CD4-positive, alpha-beta T cell treated with Interleukin-6 at 100 ng/mL for 8 hours (primary cell): ENCODE results near the gene PREX1.

Experiments
- DNase-seq: peaks from one replicate; pipeline ENCODE4 v3.0.0-alpha.2; 2020; ENCODE audit warnings: mixed read lengths, low spot score

The PREX1 gene

DNA sequence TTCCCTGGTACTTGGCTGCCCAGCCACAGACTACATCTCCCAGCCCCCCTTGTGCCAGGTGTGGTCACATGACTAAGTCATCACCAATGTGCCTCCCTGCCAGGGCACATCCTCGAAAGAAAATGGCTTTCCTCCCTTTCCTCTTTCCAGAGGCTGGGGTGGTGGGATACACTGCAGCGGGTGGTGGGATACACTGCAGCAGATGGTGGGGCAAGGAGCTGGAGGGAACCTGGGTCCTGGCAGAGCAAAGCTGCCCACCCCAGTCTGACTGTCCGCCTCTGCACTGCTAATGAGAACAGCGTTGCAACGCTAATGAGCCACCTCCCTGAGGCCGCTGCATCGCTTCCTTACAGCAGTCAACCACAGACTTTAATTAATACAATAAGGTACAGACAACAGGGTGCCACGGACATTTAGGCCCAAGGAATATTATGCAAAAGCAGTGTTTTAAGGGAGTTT is 125.3 kb downstream of the PREX1 start:
- no peak for DNase-seq

GRCh38 chr20:48701702-48702101 is 126.1 kb downstream of the PREX1 start:
- no peak for DNase-seq

DNA sequence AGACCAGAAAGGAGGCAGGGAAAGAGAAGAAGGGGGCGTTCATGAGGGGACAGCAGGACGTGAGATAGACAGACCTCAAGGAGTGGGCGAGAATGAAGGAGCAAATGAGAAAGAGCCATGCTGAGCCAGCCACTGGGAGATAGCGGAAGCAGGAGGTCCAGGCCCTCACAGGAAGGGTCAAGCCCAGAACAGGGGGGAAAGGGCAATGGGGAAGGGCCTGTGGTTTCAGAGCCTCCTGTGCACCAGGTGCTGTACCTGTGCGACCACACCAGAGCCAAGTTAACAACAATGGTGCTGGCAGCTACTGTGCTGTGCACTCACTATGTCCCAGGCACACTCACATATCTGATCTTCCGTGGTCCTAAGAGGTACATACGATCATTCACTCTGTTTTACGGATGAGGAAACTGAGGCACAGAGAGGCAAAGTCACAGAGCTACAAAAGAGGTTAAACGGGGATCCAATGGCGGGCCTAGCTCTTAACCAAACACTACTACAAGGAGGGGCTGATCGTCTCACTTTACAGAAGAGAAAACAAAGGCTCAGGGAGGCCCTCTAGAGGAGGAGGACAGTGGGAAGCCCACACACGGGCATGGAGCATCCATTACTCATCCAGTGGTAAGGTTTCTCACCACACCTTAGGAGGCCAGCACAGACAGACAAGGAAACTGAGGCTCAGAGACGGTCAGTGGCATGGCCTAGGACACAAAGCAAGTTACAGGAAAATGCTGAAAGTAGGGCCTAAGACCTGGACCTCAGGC is 129.1 kb downstream of the PREX1 start:
- DNase-seq: no peak

DNA sequence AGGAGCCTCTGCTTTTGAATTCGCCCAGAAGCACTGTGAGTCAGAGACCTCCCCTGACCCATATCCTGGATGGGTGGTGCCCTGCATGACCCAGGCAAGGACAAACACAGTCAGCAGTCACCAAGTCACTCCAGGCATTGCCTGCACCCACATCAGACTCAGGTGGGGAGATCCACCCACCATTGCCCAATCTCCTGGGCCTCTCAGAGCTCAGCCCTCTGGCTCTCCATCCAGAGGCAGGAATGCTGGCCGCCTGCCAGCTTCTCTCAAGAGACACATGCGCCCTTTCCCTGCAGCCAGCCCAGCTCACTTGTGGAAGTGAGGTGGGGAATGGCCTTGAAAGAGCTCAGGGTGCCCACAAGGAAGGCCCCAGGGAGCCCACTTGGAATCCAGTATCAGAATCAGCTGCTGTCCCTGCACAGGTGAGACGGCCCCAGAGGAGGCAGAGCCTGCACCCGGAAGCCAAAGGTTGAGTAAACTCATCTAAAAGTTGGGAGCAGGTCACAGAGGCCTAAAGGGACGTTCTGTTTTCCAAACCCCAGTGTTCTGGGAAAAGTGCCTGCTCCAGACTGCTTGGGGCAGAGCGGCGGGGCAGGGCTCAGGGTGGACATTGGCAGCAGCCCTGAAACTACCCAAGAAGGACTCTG is 129.8 kb downstream of the PREX1 start:
- no peak for DNase-seq

GRCh38 chr20:48696671-48697070 is 131.1 kb downstream of the PREX1 start:
- no peak for DNase-seq

DNA sequence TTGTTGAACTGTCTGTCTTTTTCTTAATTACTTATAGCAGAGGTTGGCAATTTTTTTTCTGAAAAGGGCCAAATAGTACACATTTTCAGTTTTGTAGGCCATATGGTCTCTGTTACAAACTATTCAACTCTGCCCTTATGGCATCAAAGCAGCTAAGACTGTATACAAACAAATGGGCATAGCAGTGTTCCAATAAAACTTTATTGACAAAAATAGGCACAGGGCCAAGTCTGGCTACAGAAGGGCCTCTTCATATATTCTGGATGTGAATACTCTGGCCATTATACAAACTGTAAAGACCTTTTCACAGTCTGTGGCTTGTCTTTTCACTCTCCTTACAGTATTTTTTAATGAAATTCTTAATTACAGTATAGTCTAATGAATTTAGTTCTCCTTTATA is 132.1 kb downstream of the PREX1 start:
- no peak for DNase-seq

DNA sequence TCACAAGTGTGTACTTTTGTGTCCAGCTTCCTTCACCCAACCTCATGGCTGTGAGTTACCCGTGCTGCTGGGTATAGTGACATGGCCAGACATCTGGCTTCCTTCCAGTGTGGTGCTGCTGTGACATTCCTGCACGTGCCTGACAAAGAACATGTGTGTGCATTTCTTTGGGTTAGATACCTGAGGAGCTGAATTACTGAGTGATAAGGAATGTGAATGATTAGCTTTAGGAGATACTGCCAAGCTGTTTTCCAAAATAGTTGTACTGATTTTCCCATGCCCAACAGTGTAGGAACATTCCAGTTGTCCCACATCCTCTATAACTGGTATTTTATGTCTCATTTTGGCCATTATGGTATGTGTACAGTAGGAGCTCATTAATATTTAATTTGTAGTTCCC is 132.5 kb downstream of the PREX1 start:
- no peak for DNase-seq

- DNase-seq: no peak
These were observed 133.4 kb downstream of the PREX1 start for GRCh38 chr20:48694381-48694865.

GRCh38 chr20:48691523-48691922 is 136.3 kb downstream of the PREX1 start:
- DNase-seq: no peak

DNA sequence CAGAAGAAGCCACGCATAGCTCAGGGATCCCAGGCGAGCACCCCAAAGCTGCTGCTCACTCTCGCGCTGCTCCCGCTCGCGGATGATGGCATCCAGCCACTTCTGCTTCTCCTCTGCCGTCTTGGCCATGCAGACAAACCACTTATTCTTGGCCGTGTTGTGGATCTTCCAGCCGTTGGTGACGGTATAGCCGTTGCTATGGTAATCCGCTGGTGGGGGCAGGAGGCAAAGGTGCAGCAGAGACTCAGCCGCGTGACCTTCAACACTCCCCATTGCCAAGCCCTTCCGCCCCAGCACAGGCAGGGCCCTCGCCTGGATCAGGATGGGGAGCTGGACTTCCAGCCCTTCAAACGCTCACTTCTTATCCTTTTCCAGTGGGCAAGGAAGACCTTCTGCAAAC is 136.9 kb downstream of the PREX1 start:
- DNase-seq: no peak

DNA sequence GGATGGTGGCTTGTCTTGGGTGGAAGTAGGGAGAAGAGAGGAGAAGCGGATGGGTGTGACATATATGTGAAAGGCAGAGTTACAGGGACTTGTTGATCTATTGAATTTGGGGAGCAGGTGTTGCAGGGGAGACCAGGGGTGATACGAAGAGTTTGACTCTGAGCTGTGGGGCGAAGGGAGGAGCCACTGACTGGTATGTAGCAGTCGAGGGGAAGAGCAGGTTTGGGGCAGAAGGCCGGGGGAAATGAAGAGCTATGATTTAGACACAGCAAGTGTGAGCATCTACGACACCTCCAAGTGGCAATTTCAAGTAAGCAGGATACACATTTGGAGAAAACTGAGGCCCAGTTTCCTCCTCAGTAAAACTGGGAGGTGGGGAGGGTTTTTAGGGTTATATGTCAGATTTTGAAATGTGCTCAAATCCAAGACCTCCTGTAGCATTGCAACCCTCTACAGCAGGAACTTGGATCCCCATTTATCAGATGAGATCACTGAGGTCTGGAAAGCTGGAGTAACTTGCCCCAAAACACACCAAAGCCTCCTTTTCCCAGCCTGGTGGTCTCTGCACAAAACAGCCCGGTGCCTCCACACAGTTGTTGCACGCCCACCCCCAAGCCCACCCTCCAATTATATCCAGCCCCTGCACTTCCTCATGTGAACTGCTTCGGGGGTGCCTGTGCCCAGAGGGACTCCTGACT is 137.8 kb downstream of the PREX1 start:
- no peak for DNase-seq

DNA sequence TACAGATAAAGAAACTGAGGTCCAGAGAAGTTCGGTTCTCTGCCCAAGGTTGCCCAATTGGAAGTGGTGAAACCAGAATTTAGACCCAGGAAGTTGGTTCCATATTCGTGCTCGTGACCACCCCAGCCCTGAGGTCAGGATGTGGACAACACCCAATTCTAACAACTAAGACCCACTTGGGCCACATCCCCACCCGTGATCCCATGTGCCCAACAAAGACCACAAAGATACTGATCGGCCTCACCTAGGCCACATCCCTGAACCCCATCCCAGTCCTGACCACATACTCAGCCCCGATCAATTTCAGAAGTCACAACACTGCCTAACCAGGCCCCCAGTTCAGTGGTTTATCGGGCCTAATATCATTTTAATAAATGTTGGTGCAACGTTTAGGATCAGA is 138.4 kb downstream of the PREX1 start:
- DNase-seq: no peak

- DNase-seq: no peak
These were observed 139.2 kb downstream of the PREX1 start for GRCh38 chr20:48688579-48688978.

- no peak for DNase-seq
These were observed 140.5 kb downstream of the PREX1 start for GRCh38 chr20:48687117-48687800.

DNA sequence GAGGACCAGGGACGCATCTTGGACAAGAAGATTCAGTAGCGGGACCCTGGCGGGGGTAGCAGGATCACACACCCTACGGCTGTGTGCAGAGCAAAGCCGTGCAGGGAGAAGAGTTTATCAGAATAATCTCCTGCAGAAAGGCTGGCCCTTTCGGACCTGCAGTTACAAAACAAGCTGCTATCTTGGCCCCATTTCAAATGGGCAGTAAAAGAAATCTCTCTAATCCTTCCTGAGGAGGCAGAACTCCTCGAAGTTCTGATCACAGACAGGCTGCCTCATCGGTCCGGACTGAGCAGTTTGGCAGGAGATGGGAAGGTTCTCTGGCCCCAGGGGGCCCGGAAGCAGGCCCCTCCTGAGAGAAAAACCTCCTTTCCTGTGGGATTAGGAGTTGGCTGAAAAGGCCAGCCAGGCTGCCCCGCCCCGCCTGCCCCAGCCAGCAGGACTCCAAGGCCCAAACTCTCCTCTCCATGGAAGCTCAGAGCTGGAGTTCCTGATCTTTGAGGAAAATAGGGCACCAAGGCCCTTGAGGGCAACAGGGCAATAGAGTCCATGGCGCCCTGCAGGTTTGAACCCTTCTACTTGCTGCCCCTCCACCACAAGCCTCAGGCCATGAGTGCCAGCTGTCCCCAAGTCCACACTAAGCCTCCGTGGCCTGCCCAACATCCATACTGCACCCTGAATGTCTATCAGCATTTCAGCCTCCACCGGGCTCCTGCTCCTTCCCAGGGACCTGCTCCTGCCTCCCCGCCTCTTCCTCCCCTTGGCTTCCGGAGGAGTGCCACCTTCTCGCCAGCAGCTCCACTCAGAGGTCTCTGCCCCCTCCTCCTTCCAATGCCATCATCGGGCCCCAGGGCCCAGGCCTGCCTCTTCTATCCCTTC is 141.3 kb downstream of the PREX1 start:
- no peak for DNase-seq

GRCh38 chr20:48685300-48685699 is 142.5 kb downstream of the PREX1 start:
- DNase-seq: no peak

DNA sequence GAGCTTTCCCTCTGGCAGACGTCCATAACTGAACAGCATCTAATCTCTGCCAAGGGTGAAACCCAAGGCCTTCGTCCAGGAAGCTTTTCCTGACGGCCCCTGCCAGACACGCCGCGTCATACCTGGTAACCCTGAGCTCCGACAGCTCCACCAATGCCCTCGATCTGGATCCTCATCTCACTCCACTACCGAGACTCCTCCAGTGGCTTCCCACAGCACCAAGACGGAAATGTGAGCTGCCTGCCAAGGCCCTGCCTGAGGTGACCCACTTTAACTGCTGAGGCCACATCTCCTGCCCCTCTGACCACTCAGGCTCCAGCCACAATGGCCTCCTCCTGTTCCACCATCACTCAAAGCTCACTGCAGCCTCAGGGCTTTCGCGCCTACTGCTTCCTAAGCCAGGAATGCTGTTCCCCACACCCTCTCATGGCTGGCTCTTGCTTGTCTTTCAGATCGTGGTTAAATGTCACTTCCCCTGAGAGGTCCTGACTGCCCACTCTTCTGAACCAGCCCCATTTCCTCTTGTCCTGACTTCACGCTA is 143.2 kb downstream of the PREX1 start:
- no peak for DNase-seq

GRCh38 chr20:48683467-48684175 is 144.2 kb downstream of the PREX1 start:
- no peak for DNase-seq

DNA sequence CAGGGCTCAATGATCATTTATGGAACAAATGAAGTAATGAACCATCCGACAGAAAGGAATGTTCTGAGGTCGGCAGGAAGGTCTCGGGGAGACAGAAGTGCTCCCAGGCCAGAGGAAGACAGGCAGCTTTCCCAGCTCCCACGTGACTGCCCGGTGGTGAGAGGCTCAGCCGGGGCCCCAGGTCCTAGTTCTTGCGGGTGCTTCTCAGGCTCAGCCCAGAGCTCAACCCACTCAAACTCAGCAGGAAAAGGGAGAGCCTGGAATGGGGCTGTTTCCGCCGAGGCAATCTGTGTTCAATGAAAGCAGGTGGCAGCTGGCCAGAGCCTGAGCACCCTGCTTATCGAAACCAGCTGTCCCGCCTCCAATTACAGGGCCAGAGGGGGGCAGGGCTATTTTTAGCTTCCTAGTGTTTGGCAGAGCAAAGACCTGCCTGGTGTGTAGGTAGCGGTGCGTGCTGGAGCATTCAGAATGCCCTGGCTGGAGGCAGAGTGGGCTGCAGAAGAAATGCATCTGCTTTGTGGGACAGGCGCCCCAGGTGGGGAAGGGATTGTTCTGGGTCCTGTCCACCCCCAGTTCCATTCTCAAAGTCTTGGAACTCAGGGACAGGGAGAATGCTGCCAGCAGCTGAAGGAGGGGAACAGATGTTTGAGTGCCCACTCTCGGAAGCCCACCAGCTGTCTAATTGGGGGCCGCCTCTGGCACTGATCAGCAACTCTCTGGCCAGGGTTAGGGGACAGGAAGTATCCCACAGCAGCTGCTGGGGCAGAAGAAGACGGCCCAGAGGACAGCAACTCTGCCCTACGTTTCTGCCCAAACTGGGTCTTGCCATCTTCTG is 145.1 kb downstream of the PREX1 start:
- no peak for DNase-seq
